Activated T-helper 2 cell treated with anti-CD3 and anti-CD28 coated beads, Interferon-gamma antibody, Interleukin-2, Interleukin-4, amounts not matched to agents 10 μg/mL and 5 μg/mL and 100 μg/mL, durations not matched to agents 14 hours and 24 hours and 36 hours (primary cell): ENCODE data around the gene JAG1. TPM values are rescaled to one million over a fixed set of nuclear protein-coding genes. Genes with fewer than 3 reads are reported as not detected.

Experiments used
- DNase-seq: peaks from one replicate; pipeline ENCODE4 v3.0.0; 2021; ENCODE audit warnings: low spot score
- H3K27ac Mint-ChIP-seq: one replicate; pipeline ENCODE4 v1.8.0; 2021; ENCODE audit warnings: mixed read lengths
- H3K27me3 Mint-ChIP-seq: one replicate; pipeline ENCODE4 v1.8.0; 2021; ENCODE audit warnings: low read depth, mixed read lengths
- H3K36me3 Mint-ChIP-seq: one replicate; pipeline ENCODE4 v1.8.0; 2021; ENCODE audit warnings: low read depth, mixed read lengths
- H3K4me1 Mint-ChIP-seq: one replicate; pipeline ENCODE4 v1.8.0; 2021; ENCODE audit warnings: low read depth, mixed read lengths
- H3K4me3 Mint-ChIP-seq: one replicate; pipeline ENCODE4 v1.8.0; 2021; ENCODE audit warnings: low read depth, mild to moderate bottlenecking, moderate library complexity, mixed read lengths
- H3K9me3 Mint-ChIP-seq: one replicate; pipeline ENCODE4 v1.8.0; 2021; ENCODE audit warnings: mixed read lengths
- intact Hi-C: fragments of 100-400 bp; cut with micrococcal nuclease; formaldehyde crosslinking; loops from one replicate; pipeline ENCODE4 v1.15.1; 2023
- total RNA-seq: library from RNA; stranded (reverse); gene quantifications from 2 replicates; pipeline ENCODE4 v1.2.3, GENCODE V29; 2022

JAG1 gene
- total RNA-seq: 2.8 and 3.1 TPM in 2 replicates

- Mint-ChIP-seq H3K36me3 (no peaks in the 10 kb centered on the region), H3K27me3 (peaks cover 68% of the 10 kb centered on the region), H3K27ac (peak within 1 kb of the TSS; percentile 87), H3K4me1 (peaks cover 30% of the 10 kb centered on the region), H3K9me3 (no peaks in the 10 kb centered on the region), H3K4me3 (peak within 1 kb of the TSS; percentile 92)
- intact Hi-C loops: loop anchor here (1.0 to 10.0 kb wide), 5 partner anchors 71 to 699 kb away; partner anchors contain the start of genes MKKS and SNAP25
- DNase-seq: peak; percentile 78
Measured at GRCh38 chr20:10673842-10674683, at the start of gene JAG1. JAG1 (minus strand) TSS chr20:10673999; CDS start chr20:10673530, 469 bp downstream.

- Mint-ChIP-seq H3K27ac (no peak overlapping the region), H3K9me3 (no peaks in the 10 kb centered on the region), H3K4me3 (no peak overlapping the region), H3K36me3 (no peaks in the 10 kb centered on the region), H3K27me3 (peaks cover 1% of the 10 kb centered on the region), H3K4me1 (no peaks in the 10 kb centered on the region)
- no peak for DNase-seq
- intact Hi-C loops: no loop called here
Measured at GRCh38 chr20:10721976-10722375, 48.2 kb upstream of the JAG1 start.

GRCh38 chr20:10721137-10721896, 47.5 kb upstream of the JAG1 start:
- no peaks in the 10 kb centered on the region for H3K9me3 Mint-ChIP-seq
- no peak overlapping the region for H3K27ac Mint-ChIP-seq
- no peak overlapping the region for H3K4me3 Mint-ChIP-seq
- intact Hi-C loops: no loop called here
- peaks cover 1% of the 10 kb centered on the region for H3K27me3 Mint-ChIP-seq
- H3K4me1 Mint-ChIP-seq: no peaks in the 10 kb centered on the region
- H3K36me3 Mint-ChIP-seq: no peaks in the 10 kb centered on the region
- no peak for DNase-seq

GRCh38 chr20:10720565-10720964, 46.8 kb upstream of the JAG1 start:
- H3K9me3 Mint-ChIP-seq: no peaks in the 10 kb centered on the region
- no peaks in the 10 kb centered on the region for H3K36me3 Mint-ChIP-seq
- intact Hi-C loops: no loop called here
- no peaks in the 10 kb centered on the region for H3K4me1 Mint-ChIP-seq
- H3K4me3 Mint-ChIP-seq: no peak overlapping the region
- H3K27ac Mint-ChIP-seq: no peak overlapping the region
- peaks cover 1% of the 10 kb centered on the region for H3K27me3 Mint-ChIP-seq
- DNase-seq: no peak

- Mint-ChIP-seq H3K9me3 (no peaks in the 10 kb centered on the region), H3K27ac (no peak overlapping the region)
- intact Hi-C loops: no loop called here
Measured at GRCh38 chr20:10719740-10720385, 46.1 kb upstream of the JAG1 start.

GRCh38 chr20:10718661-10719060, 44.9 kb upstream of the JAG1 start:
- H3K36me3 Mint-ChIP-seq: no peaks in the 10 kb centered on the region
- H3K9me3 Mint-ChIP-seq: no peaks in the 10 kb centered on the region
- H3K4me1 Mint-ChIP-seq: no peaks in the 10 kb centered on the region
- no peak overlapping the region for H3K4me3 Mint-ChIP-seq
- no peak overlapping the region for H3K27ac Mint-ChIP-seq
- peaks cover 1% of the 10 kb centered on the region for H3K27me3 Mint-ChIP-seq
- intact Hi-C loops: no loop called here
- DNase-seq: no peak

More at GRCh38 chr20:10719740-10720385, 46.1 kb upstream of the JAG1 start:
- H3K4me3 Mint-ChIP-seq: no peak overlapping the region
- DNase-seq: no peak
- no peaks in the 10 kb centered on the region for H3K36me3 Mint-ChIP-seq
- H3K27me3 Mint-ChIP-seq: peaks cover 1% of the 10 kb centered on the region
- no peaks in the 10 kb centered on the region for H3K4me1 Mint-ChIP-seq

- no peaks in the 10 kb centered on the region for H3K9me3 Mint-ChIP-seq
- peaks cover 1% of the 10 kb centered on the region for H3K27me3 Mint-ChIP-seq
- no peak overlapping the region for H3K4me3 Mint-ChIP-seq
- no peak for DNase-seq
- H3K36me3 Mint-ChIP-seq: no peaks in the 10 kb centered on the region
- intact Hi-C loops: no loop called here
- H3K4me1 Mint-ChIP-seq: no peaks in the 10 kb centered on the region
- no peak overlapping the region for H3K27ac Mint-ChIP-seq
Measured at GRCh38 chr20:10716855-10717254, 43.1 kb upstream of the JAG1 start.

- intact Hi-C loops: no loop called here
- Mint-ChIP-seq H3K4me3 (no peak overlapping the region), H3K27ac (no peak overlapping the region), H3K36me3 (no peaks in the 10 kb centered on the region), H3K27me3 (peaks cover 1% of the 10 kb centered on the region), H3K4me1 (no peaks in the 10 kb centered on the region), H3K9me3 (no peaks in the 10 kb centered on the region)
- no peak for DNase-seq
Measured at GRCh38 chr20:10715035-10715434, 41.2 kb upstream of the JAG1 start.

- H3K27ac Mint-ChIP-seq: no peak overlapping the region
- H3K4me3 Mint-ChIP-seq: no peak overlapping the region
- no peaks in the 10 kb centered on the region for H3K36me3 Mint-ChIP-seq
- peaks cover 1% of the 10 kb centered on the region for H3K27me3 Mint-ChIP-seq
- H3K4me1 Mint-ChIP-seq: no peaks in the 10 kb centered on the region
- no peaks in the 10 kb centered on the region for H3K9me3 Mint-ChIP-seq
- DNase-seq: no peak
- intact Hi-C loops: no loop called here
Measured at GRCh38 chr20:10714236-10714975, 40.6 kb upstream of the JAG1 start.

GRCh38 chr20:10713161-10713560, 39.4 kb upstream of the JAG1 start:
- Mint-ChIP-seq H3K27me3 (peaks cover 1% of the 10 kb centered on the region), H3K4me3 (no peak overlapping the region), H3K36me3 (no peaks in the 10 kb centered on the region), H3K27ac (no peak overlapping the region), H3K9me3 (no peaks in the 10 kb centered on the region), H3K4me1 (no peaks in the 10 kb centered on the region)
- no peak for DNase-seq
- intact Hi-C loops: no loop called here

GRCh38 chr20:10711903-10712451, 38.2 kb upstream of the JAG1 start:
- no peak overlapping the region for H3K27ac Mint-ChIP-seq
- intact Hi-C loops: no loop called here
- no peak overlapping the region for H3K4me3 Mint-ChIP-seq
- H3K4me1 Mint-ChIP-seq: no peaks in the 10 kb centered on the region
- no peaks in the 10 kb centered on the region for H3K36me3 Mint-ChIP-seq
- no peaks in the 10 kb centered on the region for H3K27me3 Mint-ChIP-seq
- no peaks in the 10 kb centered on the region for H3K9me3 Mint-ChIP-seq
- DNase-seq: no peak
